ENCODE measurements around the gene MAGEA6.
"Not testable (repeated sequence)": the region's sequence is repeated elsewhere in the genome, so short reads cannot be mapped to it uniquely, and the experiment has no call there.

Gene MAGEA6

DNA sequence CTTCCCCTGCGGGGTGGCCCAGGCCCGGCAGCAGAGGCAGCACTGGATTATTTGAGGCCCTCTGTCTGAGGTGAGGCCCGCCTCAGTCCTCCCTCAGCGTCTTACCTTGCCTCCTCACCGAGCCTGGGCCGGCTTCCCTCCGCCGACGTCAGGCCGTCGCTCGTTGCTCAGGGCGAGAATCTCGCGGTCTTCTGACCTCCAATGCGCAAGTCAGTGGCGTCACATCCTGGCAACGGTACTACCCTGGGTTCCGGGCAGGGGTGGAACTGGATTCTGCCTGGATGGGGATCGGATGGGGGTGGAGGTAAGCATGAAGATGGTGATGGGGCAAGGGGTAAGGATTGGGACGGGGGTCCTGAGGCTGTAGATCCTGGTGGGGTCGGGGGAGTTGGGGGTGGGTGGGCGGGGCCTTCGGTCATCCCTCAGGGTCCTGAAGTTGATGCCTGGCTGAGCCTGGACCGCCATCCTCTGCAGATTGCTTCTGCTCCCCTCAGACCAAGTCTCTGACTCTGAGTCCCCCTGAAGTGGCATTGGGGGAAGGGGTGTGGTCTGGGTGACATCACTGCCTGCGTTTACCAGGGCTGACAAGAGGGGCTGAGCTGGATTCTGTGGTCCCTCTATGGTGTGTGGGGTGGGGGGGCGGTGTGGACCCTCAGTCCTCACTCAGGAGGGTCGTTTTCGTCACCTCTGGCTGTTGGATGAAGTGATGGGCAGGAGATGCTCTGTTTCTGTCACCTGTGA is at the start of gene MAGEA6:
TSS of gene MAGEA6 (minus strand) at position 141 of the 741 bp plus-strand sequence. CDS start 2,039 bp downstream, outside the sequence.
- H3K27me3 ChIP-seq (ENCODE audit: control insufficient read depth, insufficient read depth, low read length); H3K36me3 ChIP-seq (ENCODE audit: control insufficient read depth, insufficient read depth, low read length); H3K4me3 ChIP-seq (ENCODE audit: low read length); H3K4me1 ChIP-seq (ENCODE audit: control insufficient read depth, insufficient read depth, low read length); H3K27ac ChIP-seq (ENCODE audit: low read length); H3K9me3 ChIP-seq (ENCODE audit: control insufficient read depth, insufficient read depth, low read length); DNase-seq (ENCODE audit: low read depth, low spot score): not testable (repeated sequence)
- WGBS (ENCODE audit: insufficient coverage, insufficient read length): no CpG with 5 or more reads among the region's 29 CpGs

- no CpG with 5 or more reads among the region's 2 CpGs for WGBS (ENCODE audit: insufficient coverage, insufficient read length)
- Histone ChIP-seq H3K4me3 (ENCODE audit: low read length) (no peak overlapping the region), H3K9me3 (ENCODE audit: control insufficient read depth, insufficient read depth, low read length) (no peaks in the 10 kb centered on the region), H3K27ac (ENCODE audit: low read length) (no peak overlapping the region), H3K36me3 (ENCODE audit: control insufficient read depth, insufficient read depth, low read length) (no peaks in the 10 kb centered on the region), H3K27me3 (ENCODE audit: control insufficient read depth, insufficient read depth, low read length) (no peaks in the 10 kb centered on the region), H3K4me1 (ENCODE audit: control insufficient read depth, insufficient read depth, low read length) (no peaks in the 10 kb centered on the region)
- DNase-seq (ENCODE audit: low read depth, low spot score): no peak
Observed at GRCh38 chrX:152819266-152819665, 49.8 kb upstream of the MAGEA6 start.

DNA sequence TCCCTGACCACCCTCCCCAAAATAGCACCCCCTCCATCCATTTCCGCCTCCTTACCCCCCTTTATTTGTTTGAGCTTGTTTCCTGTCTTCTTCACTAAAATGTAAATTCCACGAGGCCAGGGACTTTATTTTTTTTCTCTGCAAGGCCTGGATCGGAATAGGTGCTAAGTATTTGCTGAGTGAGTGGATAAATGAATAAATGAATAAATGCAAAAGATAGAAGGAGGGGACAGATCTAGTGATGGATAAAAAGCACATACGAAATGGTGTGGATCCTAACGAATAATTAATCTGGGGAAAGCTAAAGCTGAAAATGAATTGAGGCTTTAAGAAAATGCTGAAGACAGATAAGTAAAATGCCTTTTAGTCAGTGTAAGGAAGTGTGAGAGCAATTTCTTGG is 48.9 kb upstream of the MAGEA6 start:
- no peaks in the 10 kb centered on the region for H3K27me3 ChIP-seq (ENCODE audit: control insufficient read depth, insufficient read depth, low read length)
- no peak overlapping the region for H3K27ac ChIP-seq (ENCODE audit: low read length)
- no peak overlapping the region for H3K4me3 ChIP-seq (ENCODE audit: low read length)
- H3K36me3 ChIP-seq (ENCODE audit: control insufficient read depth, insufficient read depth, low read length): no peaks in the 10 kb centered on the region
- no CpG with 5 or more reads among the region's 5 CpGs for WGBS (ENCODE audit: insufficient coverage, insufficient read length)
- no peaks in the 10 kb centered on the region for H3K4me1 ChIP-seq (ENCODE audit: control insufficient read depth, insufficient read depth, low read length)
- no peak for DNase-seq (ENCODE audit: low read depth, low spot score)
- H3K9me3 ChIP-seq (ENCODE audit: control insufficient read depth, insufficient read depth, low read length): no peaks in the 10 kb centered on the region

GRCh38 chrX:152817078-152817764 is 47.7 kb upstream of the MAGEA6 start:
- no peaks in the 10 kb centered on the region for H3K27me3 ChIP-seq (ENCODE audit: control insufficient read depth, insufficient read depth, low read length)
- H3K36me3 ChIP-seq (ENCODE audit: control insufficient read depth, insufficient read depth, low read length): no peaks in the 10 kb centered on the region
- no peaks in the 10 kb centered on the region for H3K9me3 ChIP-seq (ENCODE audit: control insufficient read depth, insufficient read depth, low read length)
- no peak overlapping the region for H3K4me3 ChIP-seq (ENCODE audit: low read length)
- WGBS (ENCODE audit: insufficient coverage, insufficient read length): no CpG with 5 or more reads among the region's 6 CpGs
- DNase-seq (ENCODE audit: low read depth, low spot score): no peak
- no peak overlapping the region for H3K27ac ChIP-seq (ENCODE audit: low read length)
- no peaks in the 10 kb centered on the region for H3K4me1 ChIP-seq (ENCODE audit: control insufficient read depth, insufficient read depth, low read length)

DNA sequence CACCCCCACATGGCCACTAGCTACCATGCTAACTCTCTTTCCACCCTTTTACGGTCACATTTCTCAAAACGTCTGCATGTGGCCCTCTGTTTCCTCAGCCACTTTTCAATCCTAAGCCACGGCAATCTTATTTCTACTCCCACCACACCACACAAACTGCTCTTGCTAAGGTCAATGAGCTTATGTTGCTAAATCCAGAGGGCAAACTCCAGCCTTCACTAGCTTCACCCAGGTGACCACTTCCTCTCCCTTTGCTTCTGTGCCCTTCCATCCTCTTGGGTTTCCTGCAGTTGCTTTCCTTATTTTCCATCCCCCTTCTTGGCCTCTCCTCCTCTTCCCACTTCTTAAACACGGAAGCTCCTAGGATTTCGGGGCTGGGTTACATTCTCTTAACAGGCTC is 44.6 kb upstream of the MAGEA6 start:
- Histone ChIP-seq H3K27ac (ENCODE audit: low read length) (no peak overlapping the region), H3K9me3 (ENCODE audit: control insufficient read depth, insufficient read depth, low read length) (no peaks in the 10 kb centered on the region), H3K36me3 (ENCODE audit: control insufficient read depth, insufficient read depth, low read length) (no peaks in the 10 kb centered on the region), H3K4me3 (ENCODE audit: low read length) (no peak overlapping the region), H3K27me3 (ENCODE audit: control insufficient read depth, insufficient read depth, low read length) (no peaks in the 10 kb centered on the region), H3K4me1 (ENCODE audit: control insufficient read depth, insufficient read depth, low read length) (no peaks in the 10 kb centered on the region)
- no peak for DNase-seq (ENCODE audit: low read depth, low spot score)
- WGBS (ENCODE audit: insufficient coverage, insufficient read length): no CpG with 5 or more reads among the region's 5 CpGs

- Histone ChIP-seq H3K36me3 (ENCODE audit: control insufficient read depth, insufficient read depth, low read length) (no peaks in the 10 kb centered on the region), H3K4me3 (ENCODE audit: low read length) (no peak overlapping the region), H3K27ac (ENCODE audit: low read length) (no peak overlapping the region), H3K9me3 (ENCODE audit: control insufficient read depth, insufficient read depth, low read length) (no peaks in the 10 kb centered on the region), H3K4me1 (ENCODE audit: control insufficient read depth, insufficient read depth, low read length) (no peaks in the 10 kb centered on the region), H3K27me3 (ENCODE audit: control insufficient read depth, insufficient read depth, low read length) (no peaks in the 10 kb centered on the region)
- no CpG with 5 or more reads among the region's 5 CpGs for WGBS (ENCODE audit: insufficient coverage, insufficient read length)
- no peak for DNase-seq (ENCODE audit: low read depth, low spot score)
Observed at GRCh38 chrX:152813206-152813605, 43.7 kb upstream of the MAGEA6 start.

- DNase-seq (ENCODE audit: low read depth, low spot score): no peak
- Histone ChIP-seq H3K9me3 (ENCODE audit: control insufficient read depth, insufficient read depth, low read length) (no peaks in the 10 kb centered on the region), H3K27me3 (ENCODE audit: control insufficient read depth, insufficient read depth, low read length) (no peaks in the 10 kb centered on the region), H3K36me3 (ENCODE audit: control insufficient read depth, insufficient read depth, low read length) (no peaks in the 10 kb centered on the region), H3K4me1 (ENCODE audit: control insufficient read depth, insufficient read depth, low read length) (no peaks in the 10 kb centered on the region), H3K4me3 (ENCODE audit: low read length) (no peak overlapping the region), H3K27ac (ENCODE audit: low read length) (no peak overlapping the region)
- no CpG with 5 or more reads among the region's 4 CpGs for WGBS (ENCODE audit: insufficient coverage, insufficient read length)
Observed at GRCh38 chrX:152810403-152810802, 40.9 kb upstream of the MAGEA6 start.

DNA sequence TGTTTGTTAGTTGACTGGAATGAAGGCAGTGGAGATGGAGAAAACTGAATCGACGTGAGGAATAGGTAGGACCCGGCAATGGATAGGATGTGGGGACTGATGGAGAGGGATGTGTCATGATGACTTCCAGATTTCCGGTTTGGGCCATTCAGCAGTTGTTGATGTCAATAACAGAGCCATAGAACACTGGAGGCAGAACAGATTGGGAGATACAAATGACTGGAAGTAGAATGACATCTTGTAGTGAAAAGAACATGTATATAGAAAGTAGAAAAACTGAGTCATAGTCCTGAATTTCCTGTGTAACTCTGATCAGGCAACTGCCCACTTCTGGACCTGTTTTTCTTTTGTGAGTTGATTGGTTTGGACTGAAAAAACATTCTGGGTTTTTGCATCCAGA is 36.5 kb upstream of the MAGEA6 start:
- H3K4me3 ChIP-seq (ENCODE audit: low read length): no peak overlapping the region
- no peak for DNase-seq (ENCODE audit: low read depth, low spot score)
- no peaks in the 10 kb centered on the region for H3K27me3 ChIP-seq (ENCODE audit: control insufficient read depth, insufficient read depth, low read length)
- H3K9me3 ChIP-seq (ENCODE audit: control insufficient read depth, insufficient read depth, low read length): no peaks in the 10 kb centered on the region
- H3K27ac ChIP-seq (ENCODE audit: low read length): no peak overlapping the region
- no peaks in the 10 kb centered on the region for H3K36me3 ChIP-seq (ENCODE audit: control insufficient read depth, insufficient read depth, low read length)
- no peaks in the 10 kb centered on the region for H3K4me1 ChIP-seq (ENCODE audit: control insufficient read depth, insufficient read depth, low read length)
- no CpG with 5 or more reads among the region's 4 CpGs for WGBS (ENCODE audit: insufficient coverage, insufficient read length)

DNA sequence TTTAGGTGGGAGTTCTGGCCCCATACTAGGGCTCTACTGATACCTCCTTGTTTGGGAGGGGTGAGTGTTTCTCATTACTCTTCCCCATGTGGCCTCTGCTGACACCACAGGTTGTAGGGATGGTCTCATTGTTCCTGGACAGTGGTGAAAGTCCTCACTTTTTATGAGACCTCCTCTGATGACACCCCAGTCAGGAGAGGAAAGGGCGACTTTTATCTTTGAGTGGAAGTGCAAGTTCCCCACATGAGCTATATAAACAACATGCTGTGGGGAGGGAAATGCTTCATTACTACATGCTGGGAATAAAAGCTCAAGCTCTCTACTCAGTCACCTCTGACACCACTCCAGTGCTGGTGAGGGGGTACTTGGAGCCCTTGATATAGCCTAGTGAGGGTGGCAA is 29.5 kb upstream of the MAGEA6 start:
- Histone ChIP-seq H3K27me3 (ENCODE audit: control insufficient read depth, insufficient read depth, low read length) (no peaks in the 10 kb centered on the region), H3K36me3 (ENCODE audit: control insufficient read depth, insufficient read depth, low read length) (no peaks in the 10 kb centered on the region), H3K4me3 (ENCODE audit: low read length) (no peak overlapping the region), H3K9me3 (ENCODE audit: control insufficient read depth, insufficient read depth, low read length) (no peaks in the 10 kb centered on the region), H3K4me1 (ENCODE audit: control insufficient read depth, insufficient read depth, low read length) (no peaks in the 10 kb centered on the region), H3K27ac (ENCODE audit: low read length) (no peak overlapping the region)
- WGBS (ENCODE audit: insufficient coverage, insufficient read length): no CpG with 5 or more reads among the region's 1 CpG
- DNase-seq (ENCODE audit: low read depth, low spot score): no peak

- H3K4me3 ChIP-seq (ENCODE audit: low read length); H3K36me3 ChIP-seq (ENCODE audit: control insufficient read depth, insufficient read depth, low read length); DNase-seq (ENCODE audit: low read depth, low spot score); H3K27me3 ChIP-seq (ENCODE audit: control insufficient read depth, insufficient read depth, low read length); H3K27ac ChIP-seq (ENCODE audit: low read length); H3K9me3 ChIP-seq (ENCODE audit: control insufficient read depth, insufficient read depth, low read length); H3K4me1 ChIP-seq (ENCODE audit: control insufficient read depth, insufficient read depth, low read length): not testable (repeated sequence)
- WGBS (ENCODE audit: insufficient coverage, insufficient read length): no CpG with 5 or more reads among the region's 3 CpGs
Observed at GRCh38 chrX:152787062-152787461, 17.6 kb upstream of the MAGEA6 start.

DNA sequence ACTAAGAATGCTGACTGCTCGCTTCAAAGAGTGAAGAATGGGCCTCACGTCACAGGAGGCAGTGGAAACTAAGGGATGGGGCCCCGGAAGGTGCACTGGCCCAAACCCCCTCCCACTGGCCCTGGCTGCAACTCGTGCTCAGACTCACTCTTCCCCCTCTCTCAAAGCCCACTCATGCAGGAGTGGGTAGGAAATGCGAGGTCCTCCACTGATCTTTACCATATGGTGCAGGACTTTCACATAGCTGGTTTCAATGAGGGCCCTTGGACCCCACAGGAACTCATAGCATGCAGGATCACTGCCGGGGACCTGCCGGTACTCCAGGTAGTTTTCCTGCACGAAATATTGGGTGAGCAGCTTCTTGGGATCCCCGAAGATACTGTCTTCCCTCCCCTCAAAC is 2.9 kb downstream of the MAGEA6 start:
- H3K4me1 ChIP-seq (ENCODE audit: control insufficient read depth, insufficient read depth, low read length); H3K36me3 ChIP-seq (ENCODE audit: control insufficient read depth, insufficient read depth, low read length); H3K27me3 ChIP-seq (ENCODE audit: control insufficient read depth, insufficient read depth, low read length); H3K27ac ChIP-seq (ENCODE audit: low read length); DNase-seq (ENCODE audit: low read depth, low spot score); H3K9me3 ChIP-seq (ENCODE audit: control insufficient read depth, insufficient read depth, low read length); H3K4me3 ChIP-seq (ENCODE audit: low read length): not testable (repeated sequence)
- no CpG with 5 or more reads among the region's 9 CpGs for WGBS (ENCODE audit: insufficient coverage, insufficient read length)
